Activated CD8-positive, alpha-beta T cell treated with anti-CD3 and anti-CD28 coated beads for 36 hours (primary cell): ENCODE measurements around the gene UFC1. TPM values are rescaled to one million over a fixed set of nuclear protein-coding genes. Genes with fewer than 3 reads are reported as not detected.

Experiments
- ATAC-seq: fragments of 200-7000 bp; cut with Tn5 transposase; one replicate; pipeline ENCODE4 v1.10.0; 2021; ENCODE audit warnings: mild to moderate bottlenecking, moderate library complexity
- CTCF ChIA-PET: fragments of 350-600 bp; sonication (Branson Sonifier 250); formaldehyde crosslinking; loops from one replicate; lab custom pipeline; 2021; ENCODE audit warnings: antibody characterized with exemption; lab: Charles Lee
- POLR2A ChIA-PET: fragments of 350-600 bp; sonication (Branson Sonifier 250); formaldehyde crosslinking; loops from one replicate; lab custom pipeline; 2021; ENCODE audit warnings: antibody characterized with exemption; lab: Charles Lee
- DNase-seq: peaks from one replicate; pipeline ENCODE4 v3.0.0-alpha.2; 2020
- H3K27ac Mint-ChIP-seq: one replicate; pipeline ENCODE4 v1.8.0; 2021; ENCODE audit warnings: mild to moderate bottlenecking, mixed read lengths
- H3K27me3 Mint-ChIP-seq: one replicate; pipeline ENCODE4 v1.8.0; 2021; ENCODE audit warnings: mixed read lengths
- H3K36me3 Mint-ChIP-seq: one replicate; pipeline ENCODE4 v1.8.0; 2021; ENCODE audit warnings: low read depth, mixed read lengths
- H3K4me1 Mint-ChIP-seq: one replicate; pipeline ENCODE4 v1.8.0; 2021; ENCODE audit warnings: low read depth, mixed read lengths
- H3K4me3 Mint-ChIP-seq: one replicate; pipeline ENCODE4 v1.8.0; 2021; ENCODE audit warnings: mild to moderate bottlenecking, moderate library complexity, mixed read lengths
- H3K9me3 Mint-ChIP-seq: one replicate; pipeline ENCODE4 v1.8.0; 2021; ENCODE audit warnings: mixed read lengths
- intact Hi-C: fragments of 100-400 bp; cut with micrococcal nuclease; formaldehyde crosslinking; loops from one replicate; pipeline ENCODE4 v1.10.0; 2022
- total RNA-seq, 2 experiments: library from RNA; stranded (reverse); gene quantifications; one replicate each; pipeline ENCODE4 v1.2.3, GENCODE V29; 2021
- TF ChIP-seq, protein P1 (sequence below): fragments of 200-600 bp; IDR thresholded peaks from one replicate; pipeline ENCODE4 v1.8.0; 2022; ENCODE audit warnings: antibody characterized with exemption, mild to moderate bottlenecking

Gene UFC1
- total RNA-seq, 2 experiments from 2014 or later: 81.2 to 84.1 TPM

- TF ChIP-seq, protein P1, sequence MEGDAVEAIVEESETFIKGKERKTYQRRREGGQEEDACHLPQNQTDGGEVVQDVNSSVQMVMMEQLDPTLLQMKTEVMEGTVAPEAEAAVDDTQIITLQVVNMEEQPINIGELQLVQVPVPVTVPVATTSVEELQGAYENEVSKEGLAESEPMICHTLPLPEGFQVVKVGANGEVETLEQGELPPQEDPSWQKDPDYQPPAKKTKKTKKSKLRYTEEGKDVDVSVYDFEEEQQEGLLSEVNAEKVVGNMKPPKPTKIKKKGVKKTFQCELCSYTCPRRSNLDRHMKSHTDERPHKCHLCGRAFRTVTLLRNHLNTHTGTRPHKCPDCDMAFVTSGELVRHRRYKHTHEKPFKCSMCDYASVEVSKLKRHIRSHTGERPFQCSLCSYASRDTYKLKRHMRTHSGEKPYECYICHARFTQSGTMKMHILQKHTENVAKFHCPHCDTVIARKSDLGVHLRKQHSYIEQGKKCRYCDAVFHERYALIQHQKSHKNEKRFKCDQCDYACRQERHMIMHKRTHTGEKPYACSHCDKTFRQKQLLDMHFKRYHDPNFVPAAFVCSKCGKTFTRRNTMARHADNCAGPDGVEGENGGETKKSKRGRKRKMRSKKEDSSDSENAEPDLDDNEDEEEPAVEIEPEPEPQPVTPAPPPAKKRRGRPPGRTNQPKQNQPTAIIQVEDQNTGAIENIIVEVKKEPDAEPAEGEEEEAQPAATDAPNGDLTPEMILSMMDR: no peak
- H3K9me3 Mint-ChIP-seq: no peaks in the 10 kb centered on the region
- ChIA-PET CTCF (interaction anchor here (0.8 to 1.8 kb wide), 8 partner anchors 9 to 65 kb away, joined by 3 to 7 read pairs (median 3); partner anchors contain the start of genes KLHDC9, NIT1 and PFDN2), POLR2A (interaction anchor here (0.6 to 2.8 kb wide), 6 partner anchors 10 to 58 kb away, joined by 3 to 13 read pairs (median 4); partner anchors contain the start of genes ARHGAP30, NIT1 and PFDN2)
- no peak overlapping the region for H3K4me3 Mint-ChIP-seq
- intact Hi-C loops: no loop called here
- DNase-seq (no peak), ATAC-seq (no peak)
- H3K4me1 Mint-ChIP-seq: peaks cover 50% of the 10 kb centered on the region
- H3K36me3 Mint-ChIP-seq: peaks cover 61% of the 10 kb centered on the region
- no peaks in the 10 kb centered on the region for H3K27me3 Mint-ChIP-seq
- H3K27ac Mint-ChIP-seq: peak overlapping the region; percentile 73
Observed at GRCh38 chr1:161127649-161128048, 26.1 kb upstream of the UFC1 start.

DNA sequence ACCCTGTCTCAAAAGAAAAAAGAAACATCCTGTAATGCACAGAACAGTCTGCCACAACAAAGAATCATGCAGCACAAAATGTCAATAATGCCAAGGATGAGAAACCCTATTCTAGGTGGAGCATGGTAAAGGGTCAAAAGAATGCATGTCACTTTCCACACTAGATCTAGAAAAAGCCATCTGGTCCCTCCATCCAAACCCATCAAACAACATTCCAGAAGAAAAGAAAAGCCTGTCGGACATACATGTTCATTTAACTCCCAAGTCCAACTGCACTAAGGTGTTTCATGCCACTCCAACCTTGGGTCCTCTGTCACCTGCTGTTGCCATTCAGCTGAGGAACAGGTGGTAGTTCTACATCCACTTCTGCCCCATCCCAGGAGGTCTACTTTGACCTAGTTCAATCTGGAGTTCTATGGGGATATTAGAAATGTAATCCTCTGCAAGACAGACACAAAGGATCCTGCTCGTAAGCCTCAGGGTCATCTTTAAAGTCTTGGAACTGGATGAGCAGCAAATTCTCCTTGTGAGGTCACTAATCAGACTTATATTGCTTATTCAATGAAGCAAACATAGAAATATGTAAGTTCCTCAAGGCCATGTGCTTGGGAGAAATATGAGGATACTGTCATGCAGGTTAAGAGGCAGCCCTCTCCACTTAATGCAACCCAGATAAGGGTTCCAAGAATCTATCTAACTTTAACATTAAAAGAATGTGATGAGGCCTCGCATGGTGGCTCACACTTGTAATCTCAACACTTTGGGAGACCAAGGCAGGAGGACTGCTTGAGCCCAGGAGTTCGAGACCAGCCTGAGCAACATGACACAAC is 25.0 kb upstream of the UFC1 start:
- H3K9me3 Mint-ChIP-seq: no peaks in the 10 kb centered on the region
- ChIA-PET CTCF (interaction anchor here (0.7 to 1.7 kb wide), 5 partner anchors 9 to 175 kb away, joined by 3 to 6 read pairs (median 3); partner anchors contain the start of genes ITLN2, NIT1 and PFDN2), POLR2A (interaction anchor here (0.9 kb wide), 1 partner anchor 83 kb away, joined by 3 read pairs; the partner anchor contains the start of gene USF1)
- ATAC-seq (no peak), DNase-seq (no peak)
- no peaks in the 10 kb centered on the region for H3K27me3 Mint-ChIP-seq
- peaks cover 46% of the 10 kb centered on the region for H3K4me1 Mint-ChIP-seq
- intact Hi-C loops: no loop called here
- no peak overlapping the region for H3K4me3 Mint-ChIP-seq
- H3K36me3 Mint-ChIP-seq: peaks cover 52% of the 10 kb centered on the region
- H3K27ac Mint-ChIP-seq: peak overlapping the region; percentile 58
- TF ChIP-seq, protein P1: no peak

GRCh38 chr1:161130266-161130665 is 23.5 kb upstream of the UFC1 start:
- POLR2A ChIA-PET: interaction anchor here (0.6 to 1.0 kb wide), 3 partner anchors 24 to 689 kb away, joined by 3 to 4 read pairs (median 3); no protein-coding TSS in a partner anchor
- Mint-ChIP-seq H3K27ac (peak overlapping the region; percentile 55), H3K4me1 (peaks cover 49% of the 10 kb centered on the region), H3K36me3 (peaks cover 43% of the 10 kb centered on the region), H3K27me3 (no peaks in the 10 kb centered on the region), H3K4me3 (no peak overlapping the region), H3K9me3 (no peaks in the 10 kb centered on the region)
- DNase-seq: no peak
- no peak for ATAC-seq
- intact Hi-C loops: no loop called here
- CTCF ChIA-PET: interaction anchor here (1.1 kb wide), 1 partner anchor 29 kb away, joined by 3 read pairs; no protein-coding TSS in a partner anchor
- TF ChIP-seq, protein P1: no peak

GRCh38 chr1:161131523-161132409 is 22.0 kb upstream of the UFC1 start:
- ATAC-seq: no peak
- Mint-ChIP-seq H3K4me3 (no peak overlapping the region), H3K9me3 (no peaks in the 10 kb centered on the region), H3K27ac (no peak overlapping the region), H3K36me3 (peaks cover 38% of the 10 kb centered on the region), H3K27me3 (no peaks in the 10 kb centered on the region), H3K4me1 (peaks cover 46% of the 10 kb centered on the region)
- ChIA-PET POLR2A (interaction anchor here (0.8 to 3.6 kb wide), 5 partner anchors 12 to 58 kb away, joined by 3 to 23 read pairs (median 6); partner anchors contain the start of gene UFC1), CTCF (interaction anchor here (1.1 to 3.0 kb wide), 4 partner anchors 34 to 134 kb away, joined by 3 to 10 read pairs (median 5); partner anchors contain the start of genes KLHDC9 and PPOX)
- peak; percentile 28 for DNase-seq
- intact Hi-C loops: no loop called here
- TF ChIP-seq, protein P1: no peak
